ENCODE results near the gene SPRY1.

SPRY1 gene

DNA sequence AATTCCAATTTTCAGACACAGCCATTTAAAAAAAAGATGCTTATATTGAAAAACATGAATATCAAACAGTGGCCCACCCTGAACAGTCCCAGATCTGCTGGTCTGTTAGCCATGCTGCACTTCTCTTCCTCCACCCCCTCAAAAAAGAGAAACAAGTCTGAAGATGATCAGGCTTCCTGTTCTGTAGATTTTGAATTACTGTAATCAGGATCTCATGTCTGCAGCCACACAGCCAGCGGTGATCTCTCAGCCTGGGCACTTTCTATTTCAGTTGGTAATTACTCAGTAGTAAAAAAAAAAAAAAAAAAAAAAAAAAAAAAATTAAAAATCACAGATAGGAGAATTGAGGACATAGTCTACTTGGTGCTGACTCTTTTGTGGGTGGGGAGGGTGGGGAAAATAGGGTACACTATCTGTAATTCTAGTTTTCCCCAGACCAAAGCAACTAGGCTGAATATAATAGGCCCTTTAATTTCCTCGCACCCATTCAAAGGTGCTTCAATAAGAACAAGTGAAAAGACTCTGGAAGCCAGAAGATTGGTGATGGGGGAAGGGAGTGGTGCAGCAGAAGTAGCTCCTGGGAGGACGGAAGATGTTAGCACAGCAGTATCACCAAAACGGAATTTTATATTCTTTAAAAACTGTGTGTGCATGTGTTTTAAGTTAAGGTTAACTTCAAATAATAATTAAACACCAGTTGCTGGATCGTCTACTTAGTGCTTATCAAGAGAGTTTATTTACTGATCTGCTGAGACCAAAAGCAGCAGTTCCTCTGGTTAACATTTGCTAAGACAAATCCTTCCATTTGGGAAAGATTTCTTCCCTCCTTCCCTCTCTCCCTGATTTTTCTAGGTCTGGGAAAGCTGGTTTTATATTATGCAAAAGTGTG is 47.0 kb downstream of the SPRY1 start:
- no peak for DNase-seq (ENCODE audit: low spot score)

DNA sequence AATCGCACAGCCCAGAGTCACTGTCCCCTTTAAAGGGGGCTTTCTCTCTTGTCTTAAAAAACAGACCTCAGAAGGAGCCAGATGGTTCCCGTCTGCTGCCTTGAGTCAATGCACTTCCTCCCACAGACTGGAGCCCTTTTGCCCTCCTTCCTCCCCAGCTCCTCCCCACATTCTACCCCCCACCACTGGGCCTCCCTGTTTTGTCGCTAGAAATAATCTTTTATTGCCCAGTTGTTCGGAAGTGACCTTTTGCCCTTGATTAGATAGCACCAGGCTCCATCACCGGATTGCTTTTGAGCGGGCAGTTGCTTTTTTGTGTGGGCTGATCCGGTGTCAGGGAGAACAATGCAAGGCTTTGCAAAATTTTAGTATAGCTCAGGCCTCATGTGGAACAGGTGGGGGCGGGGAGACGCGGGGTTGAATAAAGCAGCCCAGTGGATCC is 47.7 kb downstream of the SPRY1 start:
- peak; percentile 58 for DNase-seq (ENCODE audit: low spot score)

DNA sequence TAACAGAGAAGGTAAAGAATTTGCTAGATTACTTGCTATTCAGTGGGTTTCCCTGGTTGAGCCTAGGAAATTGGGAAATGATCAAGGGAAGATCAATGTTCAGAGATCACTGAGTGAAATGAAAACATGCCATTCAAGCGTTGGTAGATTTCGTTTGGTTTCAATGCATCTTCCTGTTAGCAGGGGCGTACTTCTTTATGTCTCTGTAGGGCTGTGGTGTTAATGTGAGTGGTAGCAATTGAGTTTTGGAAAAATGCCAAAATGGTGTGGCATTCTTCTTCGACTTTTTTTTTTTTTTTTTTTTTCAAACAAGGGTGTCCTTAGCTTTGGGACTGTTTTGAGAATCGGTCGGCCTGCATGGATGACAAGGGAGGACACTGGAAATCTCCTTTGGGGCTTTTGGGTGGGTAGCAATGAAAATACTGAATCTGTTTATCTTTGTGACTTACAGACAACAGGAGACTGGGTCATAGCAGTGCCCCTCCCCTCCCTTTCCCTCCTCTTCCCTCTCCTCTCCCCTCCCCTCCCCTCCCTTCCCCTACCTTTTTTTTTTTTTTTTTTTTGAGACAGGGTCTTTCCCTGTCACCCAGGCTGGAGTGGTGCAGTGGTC is 50.4 kb downstream of the SPRY1 start:
- no peak for DNase-seq (ENCODE audit: low spot score)

DNA sequence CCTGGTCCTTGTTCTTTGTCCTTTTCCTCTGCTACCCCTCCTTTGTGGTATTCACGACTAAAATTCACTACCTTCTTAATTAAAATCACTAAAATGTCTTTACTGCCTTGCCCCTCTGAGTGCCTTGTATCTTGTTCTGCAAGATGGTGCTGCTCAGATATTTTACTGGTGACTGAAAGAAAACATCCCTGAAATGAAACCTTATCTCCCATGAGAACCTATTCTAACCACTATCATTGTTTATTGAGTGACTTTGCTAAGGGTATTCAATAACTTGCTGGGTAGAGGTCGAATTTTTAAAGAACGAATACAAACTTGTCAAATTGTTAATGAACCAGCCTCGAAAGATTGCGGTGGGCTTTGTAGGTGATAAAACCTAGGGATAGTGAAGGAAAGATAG is 52.8 kb downstream of the SPRY1 start:
- no peak for DNase-seq (ENCODE audit: low spot score)

DNA sequence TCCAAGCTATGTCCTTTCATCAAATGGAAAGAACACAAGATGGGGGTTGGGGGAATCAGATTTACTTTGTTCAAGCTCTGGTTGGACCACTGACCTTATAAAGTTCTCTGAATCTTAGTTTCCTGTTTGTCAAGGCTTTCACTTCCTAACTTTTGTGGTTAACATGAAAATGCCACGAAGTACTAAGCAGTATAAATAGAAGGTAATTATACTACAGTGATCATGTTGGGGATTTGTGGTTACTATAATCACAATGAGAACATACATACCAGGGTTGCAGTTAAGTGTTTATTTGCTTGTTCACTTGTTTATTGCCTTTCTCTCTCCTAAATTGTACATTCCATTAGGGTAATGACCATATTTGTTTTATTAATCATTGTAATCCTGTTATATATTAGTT is 53.2 kb downstream of the SPRY1 start:
- peak; percentile 82 for DNase-seq (ENCODE audit: low spot score)

DNA sequence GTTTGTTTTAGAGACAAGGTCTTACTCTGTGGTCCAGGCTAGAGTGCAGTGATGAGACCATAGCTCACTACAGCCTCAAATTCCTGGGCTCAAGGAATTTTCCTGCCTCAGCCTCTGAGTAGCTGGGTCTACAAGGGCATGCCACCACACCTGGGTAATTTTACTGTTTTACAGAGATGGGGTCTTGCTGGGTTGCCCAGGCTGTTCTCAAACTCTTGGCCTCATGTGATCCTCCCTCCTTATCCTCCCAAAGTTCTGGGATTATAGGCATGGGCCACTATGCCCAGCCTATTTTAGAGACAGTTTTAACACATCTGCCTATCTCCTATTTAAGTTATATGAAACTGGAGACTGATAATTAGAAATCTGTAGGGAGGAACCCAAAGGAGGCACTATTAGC is 53.8 kb downstream of the SPRY1 start:
- no peak for DNase-seq (ENCODE audit: low spot score)

DNA sequence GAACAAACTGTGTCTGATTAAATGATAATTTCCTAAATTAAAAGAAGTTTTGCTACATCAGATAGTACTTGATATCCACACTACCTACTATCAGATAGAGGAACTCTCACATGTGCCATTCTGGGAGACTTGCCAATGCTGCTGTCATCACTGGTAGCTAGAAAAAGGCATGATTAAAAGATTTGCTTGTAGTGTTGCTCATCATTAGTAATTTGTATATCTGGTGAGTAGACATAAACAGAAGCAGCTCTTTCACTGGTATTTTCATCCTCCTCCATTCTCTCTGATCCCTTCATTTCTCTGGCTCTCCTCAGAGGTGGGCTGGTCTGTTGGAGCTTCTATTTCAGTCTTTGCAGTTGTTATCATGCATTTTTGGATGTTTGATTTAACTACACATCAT is 56.0 kb downstream of the SPRY1 start:
- DNase-seq (ENCODE audit: low spot score): no peak

DNA sequence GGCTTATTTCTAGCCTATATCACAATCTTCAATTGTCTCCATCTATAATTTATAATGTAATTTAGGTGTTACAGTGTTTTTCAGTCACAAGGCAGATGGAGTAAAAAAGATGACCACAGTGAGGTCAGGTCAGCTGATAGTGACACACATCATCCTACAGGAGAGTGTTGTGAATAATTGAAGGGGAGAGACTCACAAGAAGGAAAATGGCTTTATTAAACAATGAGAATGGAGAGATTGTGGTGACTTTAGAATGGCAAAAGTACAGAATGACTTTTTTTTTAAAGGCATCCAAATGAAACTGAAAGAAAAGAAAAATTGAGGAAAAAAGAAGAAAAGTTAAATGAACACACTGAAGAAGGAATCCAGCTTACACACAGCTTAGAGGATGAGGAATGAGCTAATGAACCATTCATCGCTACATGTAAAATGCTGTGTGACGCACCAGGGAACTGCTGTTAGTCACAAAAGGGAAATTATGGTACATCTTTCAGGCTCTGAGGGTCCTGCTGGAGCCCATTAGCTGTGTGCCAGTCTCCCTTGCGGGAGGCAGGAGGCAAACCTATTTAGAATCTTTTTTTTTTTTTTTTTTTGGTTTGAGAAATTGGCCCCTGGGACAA is 56.6 kb downstream of the SPRY1 start:
- no peak for DNase-seq (ENCODE audit: low spot score)
